Neuronal stem cell (in vitro differentiated cells): ENCODE measurements around the gene ATP8A2.

Source experiments
- DNase-seq: peaks from one replicate; pipeline ENCODE4 v3.0.0-alpha.2; 2013; ENCODE audit warnings: low spot score
- H2AFZ ChIP-seq: one replicate; pipeline ENCODE4 v1.6.1; 2013; ENCODE audit warnings: mild to moderate bottlenecking, low read length, inconsistent platforms
- H2AK5ac ChIP-seq: 2 replicates; pipeline ENCODE4 v1.6.1; 2013; ENCODE audit warnings: low read depth, mild to moderate bottlenecking, inconsistent platforms, low read length, moderate library complexity, mixed read lengths
- H2BK120ac ChIP-seq: 2 replicates; pipeline ENCODE4 v1.6.1; 2013; ENCODE audit warnings: low read depth, mild to moderate bottlenecking, inconsistent platforms, low read length, moderate library complexity, mixed read lengths
- H2BK12ac ChIP-seq: one replicate; pipeline ENCODE4 v1.6.1; 2013; ENCODE audit warnings: low read length, inconsistent platforms
- H2BK15ac ChIP-seq: 2 replicates; pipeline ENCODE4 v1.6.1; 2013; ENCODE audit warnings: mild to moderate bottlenecking, low read length, inconsistent platforms, mixed read lengths
- H2BK5ac ChIP-seq: one replicate; pipeline ENCODE4 v1.6.1; 2013; ENCODE audit warnings: inconsistent platforms, mild to moderate bottlenecking, low read length, moderate library complexity
- H3K14ac ChIP-seq: one replicate; pipeline ENCODE4 v1.6.1; 2013; ENCODE audit warnings: low read length, inconsistent platforms
- H3K18ac ChIP-seq: 2 replicates; pipeline ENCODE4 v1.6.1; 2013; ENCODE audit warnings: low read length, inconsistent platforms
- H3K23ac ChIP-seq: 2 replicates; pipeline ENCODE4 v1.6.1; 2013; ENCODE audit warnings: low read depth, mild to moderate bottlenecking, mixed read lengths, low read length, inconsistent platforms; ENCODE audit not compliant: poor library complexity
- H3K27ac ChIP-seq: replicated peaks from 3 replicates; pipeline ENCODE4 v1.5.1; 2013; ENCODE audit warnings: low read length, inconsistent platforms
- H3K27me3 ChIP-seq, 3 experiments: 2 replicates each; pipeline ENCODE4 v1.6.1; 2013; ENCODE audit warnings: low read length in 3 of 3, mild to moderate bottlenecking in 2 of 3, inconsistent platforms in 1 of 3, low read depth in 1 of 3, mixed read lengths in 1 of 3, moderate library complexity in 1 of 3; ENCODE audit not compliant: control insufficient read depth in 3 of 3, insufficient read depth in 3 of 3
- H3K36me3 ChIP-seq, 2 donors: replicated peaks in 1 of 2; 2 replicates each; pipeline ENCODE4 v1.6.1; 2013; ENCODE audit warnings: low read length in 2 of 2; ENCODE audit not compliant: control insufficient read depth in 2 of 2, insufficient read depth in 2 of 2
- H3K4ac ChIP-seq: 2 replicates; pipeline ENCODE4 v1.6.1; 2013; ENCODE audit warnings: inconsistent platforms, mild to moderate bottlenecking, low read length, moderate library complexity
- H3K4me1 ChIP-seq, 2 donors: 1 replicate in 1 of 2; 2 replicates in 1 of 2; pipeline ENCODE4 v1.6.1; 2013; ENCODE audit warnings: low read length in 2 of 2, low read depth in 1 of 2; ENCODE audit not compliant: control insufficient read depth in 2 of 2, insufficient read depth in 1 of 2
- H3K4me2 ChIP-seq: one replicate; pipeline ENCODE4 v1.6.1; 2013; ENCODE audit warnings: mild to moderate bottlenecking, low read length, inconsistent platforms; ENCODE audit not compliant: insufficient read depth, poor library complexity, severe bottlenecking
- H3K4me3 ChIP-seq, 2 donors: 2 replicates each; pipeline ENCODE4 v1.5.1; 2013; ENCODE audit warnings: low read length in 2 of 2, mild to moderate bottlenecking in 2 of 2, inconsistent platforms in 1 of 2, moderate library complexity in 1 of 2
- H3K79me1 ChIP-seq: one replicate; pipeline ENCODE4 v1.6.1; 2013; ENCODE audit warnings: low read depth, mild to moderate bottlenecking, inconsistent platforms, low read length, moderate library complexity
- H3K9ac ChIP-seq: one replicate; pipeline ENCODE4 v1.6.1; 2013; ENCODE audit warnings: mild to moderate bottlenecking, low read depth, low read length, inconsistent platforms; ENCODE audit not compliant: poor library complexity
- H3K9me3 ChIP-seq, 2 donors: replicated peaks in 1 of 2; 2 replicates each; pipeline versions ENCODE3 to v1.6.1; 2013; ENCODE audit warnings: low read length in 2 of 2, mild to moderate bottlenecking in 2 of 2, inconsistent platforms in 1 of 2, low read depth in 1 of 2, mixed read lengths in 1 of 2, moderate library complexity in 1 of 2; ENCODE audit not compliant: control insufficient read depth in 2 of 2, insufficient read depth in 1 of 2
- H4K8ac ChIP-seq: one replicate; pipeline ENCODE4 v1.6.1; 2013; ENCODE audit warnings: low read depth, mild to moderate bottlenecking, inconsistent platforms, low read length, moderate library complexity
- H4K91ac ChIP-seq: one replicate; pipeline ENCODE4 v1.6.1; 2013; ENCODE audit warnings: low read length, low read depth, mild to moderate bottlenecking, inconsistent platforms; ENCODE audit not compliant: poor library complexity
- WGBS, 2 donors: extraction: QIAGEN DNeasy Blood & Tissue Kit; methylation state at CpG; one replicate each; pipeline ENCODE4 v1.1.7; 2013; ENCODE audit warnings: missing lambda C conversion rate in 2 of 2, mixed read lengths in 1 of 2; ENCODE audit not compliant: insufficient read length in 2 of 2, insufficient replicate concordance in 1 of 2; ENCODE audit errors: extremely low coverage in 2 of 2; 5-methylcytosine and 5-hydroxymethylcytosine counted together

ATP8A2 gene

DNA sequence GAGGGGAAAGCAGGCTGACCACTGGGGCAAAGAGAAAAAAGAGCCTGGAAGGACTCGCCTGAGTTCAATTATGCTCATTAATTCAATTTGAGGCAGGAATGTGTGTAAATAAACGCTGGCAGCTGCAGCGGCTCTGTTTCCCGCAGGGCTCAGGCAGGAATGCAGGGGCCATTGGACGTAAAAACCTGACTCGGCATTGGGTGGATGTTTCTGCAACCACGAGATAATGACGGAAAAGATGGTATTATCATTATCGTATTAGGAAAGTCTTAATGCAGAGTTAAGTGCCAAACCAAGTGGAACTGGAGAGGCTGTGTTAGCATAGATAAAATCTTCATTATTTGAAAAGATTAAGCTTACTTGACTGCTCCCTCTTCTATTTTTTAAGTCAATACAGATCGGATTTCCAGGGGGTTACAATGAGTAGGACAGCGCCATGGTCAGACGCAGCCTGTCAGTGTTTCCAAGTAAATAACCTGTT is 510.2 kb downstream of the ATP8A2 start:
- H2BK120ac ChIP-seq: no peak overlapping the region
- H3K79me1 ChIP-seq: no peaks in the 10 kb centered on the region
- no peak overlapping the region for H2AK5ac ChIP-seq
- no peaks in the 10 kb centered on the region for H3K9me3 ChIP-seq
- no peak overlapping the region for H2BK15ac ChIP-seq
- DNase-seq: peak; percentile 63
- peak overlapping the region; percentile 71 for H2AFZ ChIP-seq
- peak overlapping the region in 1 of 2 donors; percentile 0 for H3K4me3 ChIP-seq
- WGBS, 2 donors: no CpG with 5 or more reads among the region's 12 CpGs
- no peak overlapping the region for H3K9ac ChIP-seq
- peak overlapping the region; percentile 49 for H3K18ac ChIP-seq
- H3K23ac ChIP-seq: no peak overlapping the region
- H3K27me3 ChIP-seq: peaks cover 0 to 5% (median 0%) of the 10 kb centered on the region in 3 experiments
- no peaks in the 10 kb centered on the region for H3K36me3 ChIP-seq
- H2BK12ac ChIP-seq: no peak overlapping the region
- no peak overlapping the region for H3K14ac ChIP-seq
- H4K91ac ChIP-seq: no peak overlapping the region
- peaks cover 0 to 31% of the 10 kb centered on the region in 2 donors for H3K4me1 ChIP-seq
- no peak overlapping the region for H3K4ac ChIP-seq
- H2BK5ac ChIP-seq: no peak overlapping the region
- peak overlapping the region; percentile 71 for H3K27ac ChIP-seq
- H4K8ac ChIP-seq: no peak overlapping the region
- no peak overlapping the region for H3K4me2 ChIP-seq

- no peak overlapping the region for H2BK15ac ChIP-seq
- no peak overlapping the region for H3K14ac ChIP-seq
- peak overlapping the region; percentile 71 for H3K27ac ChIP-seq
- no peak overlapping the region for H2BK12ac ChIP-seq
- H3K36me3 ChIP-seq: no peaks in the 10 kb centered on the region
- H3K27me3 ChIP-seq: peaks cover 0 to 5% (median 0%) of the 10 kb centered on the region in 3 experiments
- WGBS, 2 donors: no CpG with 5 or more reads among the region's 8 CpGs
- peak overlapping the region in 1 of 2 donors; percentile 0 for H3K4me3 ChIP-seq
- no peak overlapping the region for H4K8ac ChIP-seq
- no peak overlapping the region for H3K4ac ChIP-seq
- H3K18ac ChIP-seq: peak overlapping the region; percentile 79
- H3K4me1 ChIP-seq: peaks cover 0 to 31% of the 10 kb centered on the region in 2 donors
- H3K9ac ChIP-seq: no peak overlapping the region
- no peak overlapping the region for H3K23ac ChIP-seq
- no peak for DNase-seq
- H3K79me1 ChIP-seq: no peaks in the 10 kb centered on the region
- H2AK5ac ChIP-seq: no peak overlapping the region
- peak overlapping the region; percentile 71 for H2AFZ ChIP-seq
- H4K91ac ChIP-seq: no peak overlapping the region
- H3K4me2 ChIP-seq: no peak overlapping the region
- H2BK5ac ChIP-seq: no peak overlapping the region
- no peaks in the 10 kb centered on the region for H3K9me3 ChIP-seq
- no peak overlapping the region for H2BK120ac ChIP-seq
Observed at GRCh38 chr13:25882466-25883357, 510.9 kb downstream of the ATP8A2 start.

GRCh38 chr13:25885418-25885817 is 513.6 kb downstream of the ATP8A2 start:
- Histone ChIP-seq H3K4me1 (peaks cover 0 to 29% of the 10 kb centered on the region in 2 donors), H3K27me3 (peaks cover 0 to 5% (median 0%) of the 10 kb centered on the region in 3 experiments), H2AK5ac (no peak overlapping the region), H4K91ac (no peak overlapping the region), H3K9ac (no peak overlapping the region), H2BK15ac (no peak overlapping the region), H3K4me2 (no peak overlapping the region), H3K27ac (no peak overlapping the region), H3K9me3 (no peaks in the 10 kb centered on the region), H3K14ac (no peak overlapping the region), H3K23ac (no peak overlapping the region), H2BK120ac (no peak overlapping the region), H2AFZ (no peak overlapping the region), H3K18ac (peak overlapping the region; percentile 57), H3K79me1 (no peaks in the 10 kb centered on the region), H3K36me3 (no peaks in the 10 kb centered on the region), H3K4ac (no peak overlapping the region), H2BK12ac (no peak overlapping the region), H2BK5ac (no peak overlapping the region), H4K8ac (no peak overlapping the region), H3K4me3 (no peak overlapping the region)
- no CpG with 5 or more reads among the region's 4 CpGs for WGBS, 2 donors
- no peak for DNase-seq

DNA sequence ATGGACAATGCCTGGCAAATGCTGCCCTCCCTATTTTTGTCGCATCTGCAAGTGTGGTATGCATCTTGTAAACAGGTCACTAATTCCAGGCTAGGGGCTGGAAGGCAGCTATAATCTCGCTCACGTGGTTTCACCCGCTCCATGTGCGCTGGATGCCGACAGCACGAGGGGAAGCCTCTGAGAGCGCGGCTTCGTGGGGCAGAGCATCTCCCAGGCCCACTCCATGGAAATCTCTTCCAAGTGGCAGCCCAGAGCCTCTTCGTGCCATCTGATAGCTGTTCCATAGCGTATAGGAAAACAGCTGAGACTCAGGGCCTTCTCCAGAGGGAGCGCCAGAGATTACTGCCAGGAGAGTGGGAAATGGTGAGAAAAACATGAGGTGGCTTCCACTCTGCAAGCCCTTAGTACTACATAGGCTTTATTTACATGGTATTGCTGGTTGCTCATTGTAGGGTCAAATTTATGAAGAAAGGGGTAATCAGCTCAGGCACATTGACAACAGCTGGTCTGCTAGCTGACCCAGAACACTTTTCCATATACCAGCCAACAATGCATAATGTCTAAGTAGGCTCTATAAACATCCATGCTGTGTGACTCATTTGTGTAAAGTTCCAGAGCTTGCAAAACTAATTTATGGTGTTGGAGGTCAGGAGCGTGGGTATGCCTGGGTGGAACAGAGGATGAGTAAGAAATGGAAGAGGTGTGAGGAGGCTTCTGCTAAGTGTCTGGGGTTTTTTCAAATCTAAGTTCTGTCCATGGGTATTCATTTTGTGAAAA is 514.9 kb downstream of the ATP8A2 start:
- H3K18ac ChIP-seq: peak overlapping the region; percentile 83
- H3K9ac ChIP-seq: no peak overlapping the region
- peaks cover 0 to 24% of the 10 kb centered on the region in 2 donors for H3K4me1 ChIP-seq
- H2AFZ ChIP-seq: no peak overlapping the region
- H3K79me1 ChIP-seq: no peaks in the 10 kb centered on the region
- no peak overlapping the region for H3K4me3 ChIP-seq
- no peaks in the 10 kb centered on the region for H3K9me3 ChIP-seq
- H3K4me2 ChIP-seq: no peak overlapping the region
- DNase-seq: no peak
- peak overlapping the region; percentile 34 for H2BK15ac ChIP-seq
- H2BK12ac ChIP-seq: peak overlapping the region; percentile 95
- no peak overlapping the region for H4K91ac ChIP-seq
- peak overlapping the region; percentile 84 for H2BK120ac ChIP-seq
- H2AK5ac ChIP-seq: no peak overlapping the region
- H3K27ac ChIP-seq: no peak overlapping the region
- H3K27me3 ChIP-seq: peaks cover 0 to 5% (median 0%) of the 10 kb centered on the region in 3 experiments
- no peak overlapping the region for H3K14ac ChIP-seq
- no peak overlapping the region for H3K4ac ChIP-seq
- no peak overlapping the region for H3K23ac ChIP-seq
- no peak overlapping the region for H4K8ac ChIP-seq
- no peak overlapping the region for H2BK5ac ChIP-seq
- WGBS, 2 donors: no CpG with 5 or more reads among the region's 14 CpGs
- H3K36me3 ChIP-seq: no peaks in the 10 kb centered on the region
